EH (cell line): ENCODE measurements around the gene OR4D11.
A peak's percentile ranks its signal among the peaks of the same experiment; 100 is the strongest.

Experiments used
- DNase-seq: peaks from one replicate; pipeline ENCODE4 v3.0.0-alpha.2; 2015; ENCODE audit warnings: low read depth

OR4D11 gene

GRCh38 chr11:59548309-59548656 is 44.9 kb downstream of the OR4D11 start:
- DNase-seq, result no peak

- DNase-seq, result peak; percentile 94
Measured at GRCh38 chr11:59550368-59550841, 47.0 kb downstream of the OR4D11 start.

DNA sequence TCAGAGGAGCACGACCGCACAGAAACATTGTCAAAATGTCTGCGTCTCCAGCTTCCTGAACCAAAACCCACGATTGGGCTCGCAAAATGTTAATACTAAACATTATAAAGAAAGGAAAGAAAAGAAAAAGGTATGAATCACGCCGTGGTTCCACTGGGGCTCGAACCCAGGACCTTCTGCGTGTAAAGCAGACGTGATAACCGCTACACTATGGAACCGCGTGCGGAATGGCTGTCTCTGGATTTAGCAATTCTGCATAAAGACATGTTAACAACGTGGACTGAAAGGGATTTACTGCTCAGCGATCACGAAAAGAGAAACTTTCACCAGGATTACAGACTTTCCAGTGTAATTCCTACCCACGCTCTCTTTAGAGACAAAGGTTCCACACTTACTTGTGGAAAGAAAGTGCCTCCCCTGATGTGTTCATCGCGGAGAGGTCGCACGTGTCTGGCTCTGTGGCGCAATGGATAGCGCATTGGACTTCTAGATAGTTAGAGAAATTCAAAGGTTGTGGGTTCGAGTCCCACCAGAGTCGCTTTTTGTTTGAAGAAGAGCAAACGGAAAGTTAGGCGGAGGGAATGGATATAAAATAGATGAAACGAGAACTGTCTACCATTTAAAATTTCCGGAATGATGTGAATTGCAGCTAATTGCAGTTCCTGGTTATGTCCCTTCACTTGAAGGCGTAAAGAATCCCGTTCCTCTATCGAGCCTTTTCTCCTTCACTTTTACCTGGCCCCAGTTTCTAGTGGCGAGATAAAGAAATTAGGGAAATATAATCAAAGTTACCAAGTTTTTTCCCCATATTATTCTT is 47.7 kb downstream of the OR4D11 start:
- peak; percentile 91 for DNase-seq

DNA sequence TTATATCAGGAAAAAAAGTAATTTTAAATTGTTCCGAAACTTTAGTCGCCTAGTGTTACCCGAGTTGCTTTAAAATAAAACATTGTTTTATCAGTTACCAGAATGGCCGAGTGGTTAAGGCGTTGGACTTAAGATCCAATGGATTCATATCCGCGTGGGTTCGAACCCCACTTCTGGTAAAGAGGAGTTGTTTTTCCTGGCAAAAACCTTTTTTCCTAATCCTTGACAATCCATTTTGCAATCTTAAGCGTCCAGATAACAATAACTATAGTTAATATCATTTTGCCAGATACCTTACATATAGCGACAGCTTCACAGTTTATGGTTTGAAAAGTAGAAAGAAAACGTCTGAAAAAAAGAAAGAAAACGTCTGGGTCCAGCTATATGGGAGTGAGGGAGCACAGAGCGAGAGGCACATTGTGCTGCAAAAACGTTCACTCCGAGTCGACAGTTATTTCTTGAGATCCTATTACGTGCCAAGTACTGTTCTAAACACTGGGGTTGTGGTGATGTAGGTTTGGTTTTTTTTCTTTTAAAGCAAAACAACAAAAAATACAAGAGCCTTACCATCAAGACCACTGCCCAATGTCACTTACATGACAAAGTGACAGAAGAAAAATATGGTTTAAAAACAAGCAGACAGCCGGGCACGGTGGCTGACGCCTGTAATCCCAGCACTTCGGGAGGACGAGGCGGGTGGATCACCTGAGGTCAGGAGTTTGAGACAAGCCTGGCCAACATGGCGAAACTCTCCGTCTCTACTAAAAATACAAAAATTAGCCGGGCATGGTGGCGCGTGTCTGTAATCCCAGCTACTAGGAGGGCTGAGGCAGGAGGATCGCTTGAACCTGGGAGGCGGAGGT is 48.5 kb downstream of the OR4D11 start:
- DNase-seq, result peak; percentile 79

GRCh38 chr11:59552844-59553243 is 49.5 kb downstream of the OR4D11 start:
- DNase-seq, result no peak

DNA sequence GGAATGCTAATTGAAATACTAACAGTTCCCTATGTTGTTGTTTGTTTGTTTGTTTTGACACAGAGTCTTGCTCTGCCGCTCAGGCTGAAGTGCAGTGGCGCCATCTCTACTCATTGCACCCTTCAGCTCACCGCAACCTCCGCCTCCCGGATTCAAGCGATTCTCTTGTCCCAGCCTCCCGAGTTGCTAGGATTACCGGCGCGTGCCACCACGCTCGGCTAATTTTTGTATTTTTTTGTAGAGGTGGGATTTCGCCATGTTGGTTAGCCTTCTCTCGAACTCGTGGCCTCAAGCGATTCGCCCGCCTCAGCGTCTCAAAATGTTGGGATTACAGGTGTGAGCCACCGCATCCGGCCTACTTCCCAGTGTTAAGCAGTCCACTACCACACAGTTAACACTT is 49.9 kb downstream of the OR4D11 start:
- DNase-seq, result no peak
